Left ventricle myocardium superior (tissue), 1 donor: Measurements from ENCODE around the gene INHBE. TPM values are rescaled to one million over a fixed set of nuclear protein-coding genes. Genes with fewer than 3 reads are reported as not detected.
"Not testable (repeated sequence)": the region's sequence is repeated elsewhere in the genome, so short reads cannot be mapped to it uniquely, and the experiment has no call there.

ENCODE experiments used
- ATAC-seq: fragments of 200-7000 bp; cut with Tn5 transposase; one replicate; pipeline ENCODE4 v1.9.1; 2020; ENCODE audit warnings: mild to moderate bottlenecking, moderate library complexity
- DNase-seq: peaks from one replicate; pipeline ENCODE4 v3.0.0-alpha.2; 2020
- intact Hi-C: fragments of 100-400 bp; cut with micrococcal nuclease; formaldehyde crosslinking; loops from one replicate; pipeline ENCODE4 v1.11.0; 2022
- total RNA-seq: library from RNA; stranded (reverse); fragmentation: NEBNext Ultra II Directional; extraction: Animal tissue kit (Norgen Biotek cat#: 25700); gene quantifications from one replicate; pipeline ENCODE4 v1.2.1, GENCODE V29; 2021
- donor health status: DM: no; HTN: yes; CAD: no; lungs with severe emphysema.

INHBE gene
- total RNA-seq, 1 donor from 2014 or later = not detected

DNA sequence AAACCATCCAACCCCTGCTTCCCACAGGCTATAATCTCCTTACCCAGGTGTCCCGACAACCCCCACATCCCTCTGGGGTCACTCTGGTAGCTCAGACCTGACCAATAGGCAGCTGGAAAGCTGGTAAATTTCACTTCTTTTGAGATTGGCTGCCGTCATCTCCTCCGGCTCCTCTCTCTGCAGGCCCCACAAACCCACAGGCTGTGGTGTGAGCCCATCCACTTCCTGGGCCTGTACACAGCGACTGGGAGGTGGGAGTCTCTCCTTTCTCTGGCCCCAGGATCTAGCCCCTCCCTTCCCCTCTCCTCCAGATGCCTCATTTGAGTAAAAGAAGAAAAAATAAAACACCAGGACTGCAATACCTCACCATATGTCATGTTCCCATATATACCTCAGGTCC is 19.8 kb upstream of the INHBE start:
- DNase-seq = no peak
- ATAC-seq = no peak
- intact Hi-C loops = no loop called here

DNA sequence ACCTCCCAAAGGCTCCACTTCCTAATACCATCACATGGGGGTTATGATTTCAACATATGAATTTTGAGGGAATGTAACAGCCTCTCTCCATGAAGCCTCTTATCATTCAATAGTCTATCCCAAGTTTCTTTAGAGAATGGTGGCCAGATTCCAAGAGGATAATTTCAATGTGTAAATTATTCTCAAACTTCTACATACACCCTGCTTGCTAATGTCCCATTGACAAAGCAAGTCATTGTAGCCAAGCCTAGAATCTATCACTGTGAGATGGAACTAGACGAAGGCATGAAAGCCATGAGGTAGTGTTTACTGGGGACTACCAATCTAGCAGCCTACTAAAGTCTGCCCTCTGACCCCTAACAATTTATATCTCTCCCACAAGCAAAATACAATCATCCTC is 16.7 kb upstream of the INHBE start:
- ATAC-seq (no peak), DNase-seq (no peak)
- intact Hi-C loops = no loop called here

DNA sequence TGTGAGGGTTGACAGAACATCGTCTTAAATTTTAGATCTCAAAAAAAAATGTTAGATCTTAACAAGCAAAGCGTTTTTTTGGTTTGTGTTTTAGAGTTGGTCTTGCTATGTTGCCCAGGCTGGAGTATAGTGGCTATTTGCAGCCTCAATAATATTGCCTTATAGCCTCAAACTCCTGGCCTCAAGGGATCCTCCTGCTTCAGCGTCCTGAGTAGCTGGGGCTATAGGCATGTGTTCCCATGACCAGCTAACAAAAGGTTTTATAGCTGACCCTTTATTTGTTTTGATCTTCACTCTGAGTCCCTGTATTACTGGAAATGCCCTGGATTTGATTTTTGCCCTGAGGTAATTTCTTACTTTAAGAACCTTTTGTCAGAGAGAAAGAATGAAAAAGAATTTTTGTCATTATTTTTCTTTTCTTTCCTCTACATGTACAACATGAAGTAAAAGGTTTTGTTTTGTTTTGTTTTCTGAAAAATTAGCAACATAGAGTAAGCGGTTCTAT is 15.3 kb upstream of the INHBE start:
- no peak for DNase-seq
- intact Hi-C loops = no loop called here
- no peak for ATAC-seq

DNA sequence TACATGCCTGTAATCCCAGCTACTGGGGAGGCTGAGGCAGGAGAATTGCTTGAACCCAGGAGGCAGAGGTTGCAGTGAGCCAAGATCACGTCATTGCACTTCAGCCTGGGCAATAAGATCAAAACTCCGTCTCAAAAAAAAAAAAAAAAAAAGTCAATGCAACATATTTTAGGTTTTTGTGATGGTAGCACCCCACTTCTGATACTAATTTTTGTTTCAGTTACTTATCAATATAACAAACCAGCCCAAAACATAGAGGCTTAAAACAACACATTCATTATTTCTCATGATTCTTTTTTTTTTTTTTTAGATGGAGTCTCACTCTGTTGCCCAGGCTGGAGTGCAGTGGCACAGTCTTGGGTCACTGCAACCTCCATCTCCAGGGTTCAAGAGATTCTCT is 13.7 kb upstream of the INHBE start:
- DNase-seq, ATAC-seq, intact Hi-C loops: not testable (repeated sequence)

DNA sequence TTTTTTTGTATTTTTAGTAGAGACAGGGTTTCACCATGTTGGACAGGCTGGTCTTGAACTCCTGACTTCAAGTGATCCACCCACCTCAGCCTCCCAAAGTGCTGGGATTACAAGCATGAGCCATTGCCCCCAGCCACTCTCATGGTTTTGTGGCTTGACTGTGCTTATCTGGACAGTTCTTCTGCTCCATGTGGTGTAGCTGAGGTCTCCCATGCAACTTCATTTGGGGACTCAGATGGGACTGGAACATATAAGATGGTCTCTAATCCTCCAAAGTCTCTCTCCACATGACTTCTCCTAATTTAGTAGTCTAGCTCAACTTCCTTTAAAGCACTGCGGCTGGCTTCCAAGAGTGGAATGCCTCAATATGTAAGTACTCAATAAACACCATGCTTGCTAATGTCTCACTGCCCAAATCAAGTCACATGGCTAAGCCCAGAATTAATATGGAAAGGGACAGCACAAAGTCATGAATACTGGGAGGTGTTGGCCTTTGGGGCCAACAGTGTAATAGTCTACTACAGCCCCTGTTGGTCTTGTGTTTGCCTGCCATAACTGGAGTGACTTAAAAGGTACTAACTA is 13.2 kb upstream of the INHBE start:
- ATAC-seq = no peak
- no peak for DNase-seq
- intact Hi-C loops = no loop called here

DNA sequence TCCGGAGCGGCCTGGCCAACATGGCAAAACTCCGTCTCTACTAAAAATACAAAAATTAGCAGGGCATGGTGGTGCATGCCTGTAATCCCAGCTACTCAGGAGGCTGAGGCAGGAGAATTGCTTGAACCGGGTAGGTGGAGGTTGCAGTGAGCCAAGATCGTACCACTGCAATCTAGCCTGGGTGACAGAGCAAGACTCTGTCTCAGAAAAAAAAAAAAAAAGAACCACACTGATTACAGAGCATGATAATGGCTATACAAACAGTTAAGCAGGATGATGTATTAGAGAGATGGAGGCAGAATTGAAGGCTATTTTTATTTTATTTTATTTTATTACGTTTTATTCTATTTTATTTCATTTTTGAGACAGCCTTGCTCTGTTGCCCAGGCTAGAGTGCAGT is 10.8 kb upstream of the INHBE start:
- intact Hi-C loops, ATAC-seq: not testable (repeated sequence)

DNA sequence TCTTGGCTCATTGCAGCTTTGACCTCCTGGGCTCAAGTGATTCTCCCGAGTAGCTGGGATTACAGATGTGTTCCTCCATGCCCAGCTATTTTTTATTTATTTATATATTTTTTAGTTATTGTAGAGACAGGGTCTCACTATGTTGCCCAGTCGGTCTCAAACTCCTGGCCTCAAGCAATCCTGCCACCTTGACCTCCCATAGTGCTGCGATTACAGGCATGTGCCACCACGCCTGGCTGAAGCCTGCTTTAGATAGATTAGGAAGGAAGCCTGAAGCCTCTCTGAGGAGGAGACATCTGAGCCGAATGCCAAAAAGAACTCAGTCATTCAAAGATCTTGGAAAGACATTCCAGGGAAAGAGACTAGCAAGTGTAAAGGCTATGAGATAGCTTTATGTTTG is 10.4 kb upstream of the INHBE start:
- intact Hi-C loops = no loop called here
- ATAC-seq (no peak), DNase-seq (no peak)

More for the DNA sequence above, 10.8 kb upstream of the INHBE start:
- not testable (repeated sequence) for DNase-seq

DNA sequence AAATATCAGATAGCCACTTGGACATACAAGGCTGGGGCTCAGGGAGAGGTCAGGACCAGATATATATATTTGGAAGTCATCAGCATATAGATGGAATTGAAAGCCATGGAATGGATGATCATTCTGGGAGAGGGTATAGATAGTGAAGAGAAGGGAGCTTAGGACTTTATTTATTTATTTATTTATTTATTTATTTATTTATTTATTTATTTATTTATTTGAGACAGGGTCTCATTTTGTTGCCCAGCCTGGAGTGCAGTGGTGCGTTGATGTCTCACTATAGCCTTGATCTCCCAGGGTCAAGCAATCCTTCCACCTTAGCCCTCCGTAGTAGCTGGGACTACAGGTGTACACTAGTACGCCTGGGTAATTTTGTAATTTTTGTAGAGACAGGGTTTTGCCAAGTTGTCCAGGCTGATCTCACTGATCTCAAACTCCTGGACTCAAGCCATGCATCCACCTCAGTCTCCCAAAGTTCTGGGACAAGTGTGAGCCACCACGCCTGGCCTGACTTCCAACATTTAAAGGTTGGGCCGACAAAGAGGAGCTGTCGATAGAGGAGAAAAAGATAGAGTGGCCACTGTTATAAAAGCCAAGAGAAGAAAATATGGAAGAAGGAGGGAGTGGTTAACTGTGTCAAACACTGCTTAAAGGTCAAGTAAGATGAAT is 8.7 kb upstream of the INHBE start:
- DNase-seq = no peak
- intact Hi-C loops = no loop called here
- no peak for ATAC-seq

DNA sequence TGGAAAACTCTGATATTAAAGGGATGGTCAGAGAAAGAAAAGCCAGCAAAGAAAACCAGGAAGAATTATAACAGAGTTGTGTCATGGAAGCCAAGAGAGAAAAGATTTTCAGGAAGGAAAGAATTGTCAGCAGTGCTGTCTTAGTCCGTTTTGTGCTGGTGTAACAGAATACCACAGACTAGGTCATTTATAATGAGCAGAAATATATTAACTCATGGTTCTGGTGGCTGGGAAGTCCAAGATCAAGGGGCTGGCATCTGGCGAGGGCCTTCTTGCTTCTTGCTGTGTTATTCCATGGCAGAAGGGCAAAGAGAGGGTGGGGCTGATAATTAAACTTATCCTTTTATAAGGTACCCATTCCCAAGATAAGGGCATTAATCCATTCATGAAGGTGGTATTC is 6.4 kb upstream of the INHBE start:
- intact Hi-C loops = no loop called here
- no peak for DNase-seq
- no peak for ATAC-seq

DNA sequence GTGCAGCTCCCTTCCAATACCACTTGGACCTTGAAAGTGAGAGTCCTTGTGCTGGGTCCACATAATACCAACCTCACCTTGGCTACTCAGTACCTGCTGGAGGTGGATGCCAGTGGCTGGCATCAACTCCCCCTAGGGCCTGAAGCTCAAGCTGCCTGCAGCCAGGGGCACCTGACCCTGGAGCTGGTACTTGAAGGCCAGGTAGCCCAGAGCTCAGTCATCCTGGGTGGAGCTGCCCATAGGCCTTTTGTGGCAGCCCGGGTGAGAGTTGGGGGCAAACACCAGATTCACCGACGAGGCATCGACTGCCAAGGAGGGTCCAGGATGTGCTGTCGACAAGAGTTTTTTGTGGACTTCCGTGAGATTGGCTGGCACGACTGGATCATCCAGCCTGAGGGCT is 5.7 kb upstream of the INHBE start:
- DNase-seq = no peak
- intact Hi-C loops = no loop called here
- no peak for ATAC-seq

DNA sequence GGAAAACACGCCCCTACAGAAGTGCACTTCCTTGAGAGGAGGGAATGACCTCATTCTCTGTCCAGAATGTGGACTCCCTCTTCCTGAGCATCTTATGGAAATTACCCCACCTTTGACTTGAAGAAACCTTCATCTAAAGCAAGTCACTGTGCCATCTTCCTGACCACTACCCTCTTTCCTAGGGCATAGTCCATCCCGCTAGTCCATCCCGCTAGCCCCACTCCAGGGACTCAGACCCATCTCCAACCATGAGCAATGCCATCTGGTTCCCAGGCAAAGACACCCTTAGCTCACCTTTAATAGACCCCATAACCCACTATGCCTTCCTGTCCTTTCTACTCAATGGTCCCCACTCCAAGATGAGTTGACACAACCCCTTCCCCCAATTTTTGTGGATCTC is 5.0 kb upstream of the INHBE start:
- intact Hi-C loops = loop anchor here (5.0 kb wide), 1 partner anchor 143 kb away; no protein-coding TSS in a partner anchor

DNA sequence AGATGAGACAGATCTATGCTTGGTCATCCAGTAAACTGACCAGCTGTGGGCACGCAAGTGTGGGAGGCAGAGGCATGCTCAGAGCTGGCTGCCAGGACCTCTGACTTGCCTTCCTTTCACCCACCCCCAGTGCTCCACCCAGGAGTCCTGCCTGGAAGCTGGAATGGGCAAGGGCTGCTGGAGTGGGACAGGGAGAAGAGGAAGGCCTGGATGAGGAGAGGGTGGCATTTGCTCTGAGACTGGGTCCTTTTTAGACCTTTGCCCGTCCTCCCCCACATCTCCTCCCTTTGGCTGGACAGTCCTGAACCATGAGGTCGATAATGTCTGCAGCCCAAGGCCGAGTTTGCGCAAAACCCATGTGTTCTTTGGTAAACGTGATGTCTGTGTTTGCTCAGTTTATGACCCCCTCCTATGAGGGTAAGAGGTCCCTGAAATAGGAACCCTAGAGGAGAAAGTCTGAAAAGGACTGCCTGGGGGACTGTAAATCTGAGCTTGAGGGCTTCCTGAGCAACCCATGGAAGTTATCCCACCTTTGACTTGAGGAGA is 3.8 kb upstream of the INHBE start:
- ATAC-seq (no peak), DNase-seq (no peak)

More for the DNA sequence above, 5.0 kb upstream of the INHBE start:
- ATAC-seq (no peak), DNase-seq (no peak)

DNA sequence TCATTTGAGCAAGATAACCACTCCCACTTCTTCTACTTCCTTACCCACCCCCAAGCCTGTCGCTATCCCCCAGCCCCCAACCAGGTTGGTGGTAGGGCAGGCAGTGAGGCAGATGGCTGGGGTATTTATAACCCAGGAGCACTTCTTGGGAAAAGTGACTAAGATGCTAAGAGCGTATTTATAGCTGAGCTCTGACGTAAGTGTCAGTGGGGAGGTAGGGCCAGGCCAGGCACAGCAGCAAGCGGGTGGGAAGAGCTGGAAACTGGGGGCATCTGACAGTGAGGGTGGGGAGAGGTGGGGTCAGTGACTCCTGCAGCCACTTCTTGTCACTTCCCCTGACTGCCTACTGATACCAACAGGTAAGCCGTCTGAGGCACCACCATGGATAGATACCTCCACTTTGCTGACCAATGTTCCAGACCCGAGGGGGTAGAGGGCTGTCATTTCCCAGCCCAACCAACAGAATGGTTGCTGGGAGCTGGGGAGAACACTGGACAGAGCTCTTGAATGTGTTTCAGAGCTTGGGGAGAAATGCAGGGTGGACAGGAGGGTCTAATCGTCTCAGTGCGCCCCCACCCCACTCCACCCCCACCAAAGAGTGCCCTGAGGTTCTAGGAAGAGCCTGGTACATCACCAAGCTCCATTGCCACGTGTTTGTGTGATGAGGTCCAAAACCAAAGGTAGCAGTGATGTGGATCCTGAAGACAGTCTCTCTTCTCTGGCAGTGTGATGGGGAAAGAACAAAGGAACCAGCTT is 2.7 kb upstream of the INHBE start:
- ATAC-seq = peak; percentile 92
- intact Hi-C loops = loop anchor here (5.0 kb wide), 1 partner anchor 145 kb away; no protein-coding TSS in a partner anchor
- peak; percentile 60 for DNase-seq

More for the DNA sequence above, 3.8 kb upstream of the INHBE start:
- intact Hi-C loops = loop anchor here (5.0 kb wide), 1 partner anchor 144 kb away; no protein-coding TSS in a partner anchor

DNA sequence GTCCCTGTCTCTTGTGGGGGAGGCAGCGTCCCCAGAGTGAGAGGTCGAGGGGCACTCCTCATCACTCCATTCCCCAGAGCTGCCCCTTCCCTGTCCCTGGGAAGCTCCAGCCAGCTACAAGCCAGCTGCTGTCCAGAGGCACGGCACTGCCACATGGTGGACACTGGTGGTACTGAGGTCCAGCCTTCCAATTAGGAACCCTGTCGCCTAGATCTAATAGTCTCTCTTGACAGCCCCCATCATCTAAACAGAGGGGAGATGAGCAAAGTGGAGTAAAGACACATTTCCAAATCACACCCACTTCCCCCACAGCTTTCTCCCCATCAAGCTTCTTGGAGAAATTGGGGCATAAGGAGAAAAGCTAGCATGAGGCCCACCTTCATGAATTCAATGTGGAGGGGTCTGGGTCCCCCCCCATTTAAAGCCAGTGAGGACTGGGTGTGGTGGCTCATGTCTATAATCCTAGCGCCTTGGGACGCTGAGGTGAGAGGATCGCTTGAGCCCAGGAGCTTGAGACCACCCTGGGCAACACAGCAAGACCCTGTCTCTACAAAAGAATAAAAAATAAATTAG is 2.1 kb upstream of the INHBE start:
- intact Hi-C loops = loop anchor here (5.0 kb wide), 1 partner anchor 146 kb away; no protein-coding TSS in a partner anchor
- ATAC-seq (peak; percentile 87), DNase-seq (peak; percentile 88)

DNA sequence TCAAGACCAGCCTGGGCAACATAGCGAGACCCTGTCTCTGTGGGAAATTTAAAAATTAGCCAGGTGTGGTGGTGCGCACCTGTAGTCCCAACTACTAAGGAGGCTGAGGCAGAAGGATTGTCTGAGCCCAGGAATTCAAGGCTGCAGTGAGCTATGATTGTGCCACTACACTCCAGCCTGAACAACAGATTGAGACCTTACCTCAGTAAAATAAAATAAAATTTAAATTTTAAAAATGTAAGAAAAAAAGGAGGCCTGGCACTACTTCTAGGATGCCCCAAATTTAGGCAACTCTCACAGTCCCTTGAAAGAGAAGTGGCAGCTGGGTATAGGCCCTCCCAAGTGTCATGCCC is 918 bp upstream of the INHBE start:
- intact Hi-C loops = loop anchor here (5.0 kb wide), 1 partner anchor 147 kb away; no protein-coding TSS in a partner anchor
- DNase-seq (no peak), ATAC-seq (no peak)

DNA sequence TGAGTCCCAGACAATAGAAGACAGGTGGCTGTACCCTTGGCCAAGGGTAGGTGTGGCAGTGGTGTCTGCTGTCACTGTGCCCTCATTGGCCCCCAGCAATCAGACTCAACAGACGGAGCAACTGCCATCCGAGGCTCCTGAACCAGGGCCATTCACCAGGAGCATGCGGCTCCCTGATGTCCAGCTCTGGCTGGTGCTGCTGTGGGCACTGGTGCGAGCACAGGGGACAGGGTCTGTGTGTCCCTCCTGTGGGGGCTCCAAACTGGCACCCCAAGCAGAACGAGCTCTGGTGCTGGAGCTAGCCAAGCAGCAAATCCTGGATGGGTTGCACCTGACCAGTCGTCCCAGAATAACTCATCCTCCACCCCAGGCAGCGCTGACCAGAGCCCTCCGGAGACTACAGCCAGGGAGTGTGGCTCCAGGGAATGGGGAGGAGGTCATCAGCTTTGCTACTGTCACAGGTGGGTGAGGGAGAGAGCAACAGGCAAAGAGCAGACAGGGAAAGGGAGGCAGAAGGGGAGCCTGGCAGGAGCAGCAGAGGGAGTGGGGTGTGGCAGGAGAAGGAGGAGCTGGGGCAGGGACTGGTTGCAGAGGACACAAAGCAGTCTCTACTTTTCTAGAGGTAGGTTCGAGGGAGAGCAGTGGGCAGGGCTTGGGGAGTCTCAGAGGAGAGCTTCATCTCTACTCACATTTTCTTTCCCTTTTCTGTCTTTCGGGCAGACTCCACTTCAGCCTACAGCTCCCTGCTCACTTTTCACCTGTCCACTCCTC is 452 bp downstream of the INHBE start:
- intact Hi-C loops = no loop called here
- DNase-seq (no peak), ATAC-seq (no peak)

DNA sequence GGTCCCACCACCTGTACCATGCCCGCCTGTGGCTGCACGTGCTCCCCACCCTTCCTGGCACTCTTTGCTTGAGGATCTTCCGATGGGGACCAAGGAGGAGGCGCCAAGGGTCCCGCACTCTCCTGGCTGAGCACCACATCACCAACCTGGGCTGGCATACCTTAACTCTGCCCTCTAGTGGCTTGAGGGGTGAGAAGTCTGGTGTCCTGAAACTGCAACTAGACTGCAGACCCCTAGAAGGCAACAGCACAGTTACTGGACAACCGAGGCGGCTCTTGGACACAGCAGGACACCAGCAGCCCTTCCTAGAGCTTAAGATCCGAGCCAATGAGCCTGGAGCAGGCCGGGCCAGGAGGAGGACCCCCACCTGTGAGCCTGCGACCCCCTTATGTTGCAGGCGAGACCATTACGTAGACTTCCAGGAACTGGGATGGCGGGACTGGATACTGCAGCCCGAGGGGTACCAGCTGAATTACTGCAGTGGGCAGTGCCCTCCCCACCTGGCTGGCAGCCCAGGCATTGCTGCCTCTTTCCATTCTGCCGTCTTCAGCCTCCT is 1.1 kb downstream of the INHBE start:
- ATAC-seq = no peak
- intact Hi-C loops = no loop called here
- DNase-seq = no peak

DNA sequence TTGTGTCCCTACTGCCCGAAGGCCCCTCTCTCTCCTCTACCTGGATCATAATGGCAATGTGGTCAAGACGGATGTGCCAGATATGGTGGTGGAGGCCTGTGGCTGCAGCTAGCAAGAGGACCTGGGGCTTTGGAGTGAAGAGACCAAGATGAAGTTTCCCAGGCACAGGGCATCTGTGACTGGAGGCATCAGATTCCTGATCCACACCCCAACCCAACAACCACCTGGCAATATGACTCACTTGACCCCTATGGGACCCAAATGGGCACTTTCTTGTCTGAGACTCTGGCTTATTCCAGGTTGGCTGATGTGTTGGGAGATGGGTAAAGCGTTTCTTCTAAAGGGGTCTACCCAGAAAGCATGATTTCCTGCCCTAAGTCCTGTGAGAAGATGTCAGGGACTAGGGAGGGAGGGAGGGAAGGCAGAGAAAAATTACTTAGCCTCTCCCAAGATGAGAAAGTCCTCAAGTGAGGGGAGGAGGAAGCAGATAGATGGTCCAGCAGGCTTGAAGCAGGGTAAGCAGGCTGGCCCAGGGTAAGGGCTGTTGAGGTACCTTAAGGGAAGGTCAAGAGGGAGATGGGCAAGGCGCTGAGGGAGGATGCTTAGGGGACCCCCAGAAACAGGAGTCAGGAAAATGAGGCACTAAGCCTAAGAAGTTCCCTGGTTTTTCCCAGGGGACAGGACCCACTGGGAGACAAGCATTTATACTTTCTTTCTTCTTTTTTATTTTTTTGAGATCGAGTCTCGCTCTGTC is 1.8 kb downstream of the INHBE start:
- DNase-seq (no peak), ATAC-seq (no peak)
- intact Hi-C loops = no loop called here
